Testis (tissue), 3 donors: ENCODE data around the gene GALNT14. TPM values are rescaled to one million over a fixed set of nuclear protein-coding genes. Genes with fewer than 3 reads are reported as not detected.

Experiments used
- DNase-seq: peaks from one replicate; pipeline ENCODE4 v3.0.0-alpha.2; 2019
- H3K27ac ChIP-seq, 2 donors: fragments of 200-600 bp; sonication (generic); one replicate each; pipeline ENCODE4 v1.5.1; 2019
- H3K27me3 ChIP-seq: fragments of 200-600 bp; sonication (generic); one replicate; pipeline ENCODE4 v1.5.1; 2019
- H3K36me3 ChIP-seq: fragments of 200-600 bp; sonication (generic); one replicate; pipeline ENCODE4 v1.5.1; 2017; ENCODE audit warnings: low read depth; ENCODE audit errors: missing control alignments
- H3K4me1 ChIP-seq: fragments of 200-600 bp; sonication (generic); one replicate; pipeline ENCODE4 v1.5.1; 2019
- H3K4me3 ChIP-seq, 2 donors: fragments of 200-600 bp; sonication (generic); one replicate each; pipeline ENCODE4 v1.5.1; 2017 to 2019
- H3K9me3 ChIP-seq: fragments of 200-600 bp; sonication (generic); one replicate; pipeline ENCODE4 v1.5.1; 2017
- POLR2A ChIP-seq: fragments of 450-650 bp; IDR thresholded peaks from one replicate; pipeline ENCODE4 v1.6.1; 2017; ENCODE audit warnings: antibody characterized with exemption, mild to moderate bottlenecking, moderate library complexity
- WGBS, 2 donors: methylation state at CpG; one replicate each; pipeline ENCODE4 v1.1.5; 2018; 5-methylcytosine and 5-hydroxymethylcytosine counted together
- intact Hi-C: fragments of 100-400 bp; cut with DNase I; formaldehyde crosslinking; loops from one replicate; pipeline ENCODE4 v1.15.1; 2023; ENCODE audit warnings: low total_unique reads
- polyA plus RNA-seq: library from polyadenylated mRNA; stranded (reverse); fragments of 350-450 nt; fragmentation: Illumina TruSeq; extraction: RNeasy Lipid Tissue Mini Kit (QIAGEN cat#74804); gene quantifications from one replicate; pipeline ENCODE4 v1.2.3, GENCODE V29; 2014; ENCODE audit warnings: low read depth, low replicate concordance; ENCODE audit not compliant: insufficient read depth
- total RNA-seq, 2 donors: library from RNA; depleted of rRNA; stranded (reverse); fragments of >200 nt; gene quantifications; one replicate each; pipeline ENCODE4 v1.2.3, GENCODE V29; 2016
- TF ChIP-seq, protein P1 (sequence below), 3 experiments: fragments of 450-650 bp in 2 of 3; fragments of 200-600 bp in 1 of 3; sonication (generic) in 1 of 3; IDR thresholded peaks; one replicate each; pipeline ENCODE4 v1.5.1; 2016 to 2019; ENCODE audit warnings: antibody characterized with exemption in 3 of 3, mild to moderate bottlenecking in 2 of 3, moderate library complexity in 1 of 3

GALNT14 gene
- total and polyA plus RNA-seq, 3 donors from 2014 or later = 6.9 to 31.5 (median 11.6) TPM

GRCh38 chr2:31082002-31082401, 56.2 kb downstream of the GALNT14 start:
- Histone ChIP-seq H3K4me3 (no peak overlapping the region), H3K27ac (no peak overlapping the region), H3K36me3 (no peaks in the 10 kb centered on the region), H3K9me3 (no peaks in the 10 kb centered on the region), H3K27me3 (no peaks in the 10 kb centered on the region), H3K4me1 (no peaks in the 10 kb centered on the region)
- intact Hi-C loops = no loop called here
- no peak for TF ChIP-seq POLR2A
- TF ChIP-seq, protein P1, sequence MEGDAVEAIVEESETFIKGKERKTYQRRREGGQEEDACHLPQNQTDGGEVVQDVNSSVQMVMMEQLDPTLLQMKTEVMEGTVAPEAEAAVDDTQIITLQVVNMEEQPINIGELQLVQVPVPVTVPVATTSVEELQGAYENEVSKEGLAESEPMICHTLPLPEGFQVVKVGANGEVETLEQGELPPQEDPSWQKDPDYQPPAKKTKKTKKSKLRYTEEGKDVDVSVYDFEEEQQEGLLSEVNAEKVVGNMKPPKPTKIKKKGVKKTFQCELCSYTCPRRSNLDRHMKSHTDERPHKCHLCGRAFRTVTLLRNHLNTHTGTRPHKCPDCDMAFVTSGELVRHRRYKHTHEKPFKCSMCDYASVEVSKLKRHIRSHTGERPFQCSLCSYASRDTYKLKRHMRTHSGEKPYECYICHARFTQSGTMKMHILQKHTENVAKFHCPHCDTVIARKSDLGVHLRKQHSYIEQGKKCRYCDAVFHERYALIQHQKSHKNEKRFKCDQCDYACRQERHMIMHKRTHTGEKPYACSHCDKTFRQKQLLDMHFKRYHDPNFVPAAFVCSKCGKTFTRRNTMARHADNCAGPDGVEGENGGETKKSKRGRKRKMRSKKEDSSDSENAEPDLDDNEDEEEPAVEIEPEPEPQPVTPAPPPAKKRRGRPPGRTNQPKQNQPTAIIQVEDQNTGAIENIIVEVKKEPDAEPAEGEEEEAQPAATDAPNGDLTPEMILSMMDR (IDR thresholded peaks at IDR 0.05) = no peak
- WGBS, 2 donors = 68 to 88% methylated on average over 2 of the region's 2 CpGs
- DNase-seq = no peak

DNA sequence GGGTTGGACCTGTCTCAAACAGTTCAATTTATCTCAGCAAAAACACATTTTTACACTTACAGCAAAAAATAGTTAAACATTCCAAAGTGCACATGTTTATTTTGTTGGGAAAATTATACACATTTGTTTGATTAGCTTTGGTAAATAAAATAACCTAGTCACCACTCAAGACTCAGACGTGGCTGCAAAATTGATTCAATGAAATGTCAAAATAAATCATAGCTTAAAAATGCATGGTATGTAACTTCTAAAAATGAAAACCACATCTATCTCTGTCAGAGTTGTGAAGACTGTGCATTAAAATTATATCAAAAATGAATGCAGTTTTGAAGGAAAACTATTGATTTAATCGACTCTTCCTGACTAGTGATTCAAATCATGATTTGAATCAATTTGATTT, 56.7 kb downstream of the GALNT14 start:
- H3K9me3 ChIP-seq = no peaks in the 10 kb centered on the region
- H3K27me3 ChIP-seq = no peaks in the 10 kb centered on the region
- no peaks in the 10 kb centered on the region for H3K36me3 ChIP-seq
- no peak overlapping the region for H3K4me3 ChIP-seq
- WGBS, 2 donors = 59 to 63% methylated on average over 2 of the region's 2 CpGs
- intact Hi-C loops = no loop called here
- TF ChIP-seq, protein P1 (IDR thresholded peaks at IDR 0.05) = no peak
- TF ChIP-seq POLR2A = no peak
- no peak for DNase-seq
- no peaks in the 10 kb centered on the region for H3K4me1 ChIP-seq
- H3K27ac ChIP-seq = no peak overlapping the region

DNA sequence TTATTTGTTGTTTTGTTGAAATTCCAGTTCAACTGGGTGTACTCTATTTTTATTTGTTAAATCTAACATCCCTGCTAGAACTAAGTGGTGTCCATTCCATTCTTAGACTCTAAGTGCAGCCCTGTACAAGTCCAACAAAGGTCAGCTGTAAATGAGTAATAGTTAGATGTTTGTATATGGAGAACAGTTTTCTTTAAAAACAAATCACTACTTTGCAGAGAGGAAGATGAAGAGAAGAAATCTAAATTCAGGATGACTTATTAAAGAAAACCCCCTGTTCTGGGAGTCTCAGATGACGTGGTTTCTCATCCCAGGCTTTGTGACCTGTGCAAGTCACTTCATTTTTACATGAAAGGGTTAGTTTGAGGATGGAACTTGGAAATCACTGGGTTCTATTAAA, 57.9 kb downstream of the GALNT14 start:
- Histone ChIP-seq H3K36me3 (no peaks in the 10 kb centered on the region), H3K9me3 (no peaks in the 10 kb centered on the region), H3K27me3 (no peaks in the 10 kb centered on the region), H3K4me3 (no peak overlapping the region), H3K27ac (no peak overlapping the region), H3K4me1 (no peaks in the 10 kb centered on the region)
- intact Hi-C loops = no loop called here
- TF ChIP-seq, protein P1 (IDR thresholded peaks at IDR 0.05) = no peak
- WGBS, 2 donors = 77 to 94% methylated on average over 1 of the region's 1 CpG
- DNase-seq = no peak

DNA sequence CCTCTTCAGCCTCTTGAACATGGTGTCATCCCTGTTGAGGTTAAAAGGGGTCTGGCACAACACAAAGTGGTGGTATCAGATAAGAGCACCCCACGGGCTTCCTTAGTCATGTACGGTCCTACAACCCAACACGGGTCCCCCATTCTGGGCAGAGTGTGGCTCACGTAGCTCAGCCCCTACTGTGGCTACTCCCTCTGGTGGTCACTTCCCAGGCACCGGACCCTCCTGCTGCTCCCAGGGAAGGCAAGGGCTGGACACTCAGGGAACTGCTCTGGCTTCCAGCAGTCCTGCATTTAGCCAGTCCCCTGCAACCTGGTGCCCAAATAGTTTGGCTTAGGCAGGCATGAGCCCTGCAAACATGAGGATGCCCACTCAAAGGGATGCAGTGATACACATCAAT, 58.6 kb downstream of the GALNT14 start:
- Histone ChIP-seq H3K27me3 (no peaks in the 10 kb centered on the region), H3K36me3 (no peaks in the 10 kb centered on the region), H3K4me3 (no peak overlapping the region), H3K9me3 (no peaks in the 10 kb centered on the region), H3K4me1 (no peaks in the 10 kb centered on the region), H3K27ac (no peak overlapping the region)
- DNase-seq = no peak
- intact Hi-C loops = no loop called here
- TF ChIP-seq POLR2A = no peak
- TF ChIP-seq, protein P1 (IDR thresholded peaks at IDR 0.05) = no peak
- WGBS, 2 donors = 80% methylated on average over 4 to 5 of the region's 5 CpGs

DNA sequence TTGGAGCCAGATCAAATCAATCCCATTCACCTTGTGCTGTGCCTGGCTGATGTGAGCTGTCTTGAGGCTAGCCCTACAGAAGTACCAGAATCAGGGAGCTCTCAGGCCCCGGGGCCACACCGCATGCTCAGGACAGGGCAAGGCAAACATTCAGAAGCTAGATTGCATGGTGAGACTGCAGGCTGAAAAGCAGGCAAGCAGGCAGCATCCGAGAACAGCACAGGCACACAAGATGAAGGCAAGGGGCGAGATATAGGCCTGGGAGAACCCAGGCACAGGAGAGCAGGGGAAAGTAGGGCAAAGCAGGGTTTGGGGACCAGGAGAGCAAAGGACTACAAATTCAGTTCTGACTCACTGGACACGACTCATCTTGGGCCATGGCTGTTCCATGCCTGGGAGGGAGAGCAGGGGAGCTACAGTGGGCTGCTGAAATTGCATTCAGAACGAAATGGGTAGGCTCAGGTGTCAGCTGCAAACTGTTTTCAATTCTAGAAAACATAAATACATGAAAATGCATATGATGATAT, 59.6 kb downstream of the GALNT14 start:
- no peaks in the 10 kb centered on the region for H3K9me3 ChIP-seq
- intact Hi-C loops = no loop called here
- H3K4me1 ChIP-seq = no peaks in the 10 kb centered on the region
- WGBS, 2 donors = 82 to 89% methylated on average over 6 of the region's 6 CpGs
- no peaks in the 10 kb centered on the region for H3K27me3 ChIP-seq
- H3K4me3 ChIP-seq = no peak overlapping the region
- no peak overlapping the region for H3K27ac ChIP-seq
- no peak for DNase-seq
- TF ChIP-seq, protein P1 (IDR thresholded peaks at IDR 0.05) = no peak
- no peak for TF ChIP-seq POLR2A
- no peaks in the 10 kb centered on the region for H3K36me3 ChIP-seq
